Transverse colon (tissue), 4 donors: ENCODE data around the gene RNF215.
"Not testable (repeated sequence)": the region's sequence is repeated elsewhere in the genome, so short reads cannot be mapped to it uniquely, and the experiment has no call there.

ENCODE experiments used
- CTCF ChIP-seq, 5 experiments: fragments of 200-600 bp in 3 of 5; fragments of 450-650 bp in 2 of 5; sonication (generic) in 3 of 5; IDR thresholded peaks; 1 replicate in 2 of 5; 2 replicates in 3 of 5; pipeline ENCODE4 v1.5.1; 2016 to 2017; ENCODE audit warnings: antibody characterized with exemption in 5 of 5, inconsistent platforms in 3 of 5, mild to moderate bottlenecking in 2 of 5, moderate library complexity in 1 of 5
- POLR2A ChIP-seq: fragments of 450-650 bp; IDR thresholded peaks from one replicate; pipeline ENCODE4 v1.6.1; 2016; ENCODE audit warnings: antibody characterized with exemption, mild to moderate bottlenecking, moderate library complexity
- POLR2AphosphoS5 ChIP-seq, 3 donors: sonication (generic); formaldehyde crosslinking; IDR thresholded peaks; one replicate each; pipeline ENCODE4 v1.6.1; 2016; ENCODE audit warnings: antibody characterized with exemption in 3 of 3

- not testable (repeated sequence) for TF ChIP-seq POLR2A; POLR2AphosphoS5 (IDR thresholded peaks at IDR 0.05); CTCF (IDR thresholded peaks at IDR 0.05)
Observed at GRCh38 chr22:30401024-30401423, 13.8 kb upstream of the RNF215 start.
